NCI-H1436 treated with DMSO at 0.1 percent for 48 hours (cell line): ENCODE measurements around the gene IGSF23.
"Not testable (repeated sequence)": the region's sequence is repeated elsewhere in the genome, so short reads cannot be mapped to it uniquely, and the experiment has no call there.

Experiments
- DNase-seq: peaks from one replicate; lab custom pipeline; 2025; lab: John Stamatoyannopoulos, UW

Gene IGSF23

GRCh38 chr19:44666852-44667556 lies 53.6 kb downstream of the IGSF23 start:
- DNase-seq: no peak

GRCh38 chr19:44668985-44669764 lies 55.8 kb downstream of the IGSF23 start:
- DNase-seq: no peak

GRCh38 chr19:44670027-44670426 lies 56.7 kb downstream of the IGSF23 start:
- not testable (repeated sequence) for DNase-seq

DNA sequence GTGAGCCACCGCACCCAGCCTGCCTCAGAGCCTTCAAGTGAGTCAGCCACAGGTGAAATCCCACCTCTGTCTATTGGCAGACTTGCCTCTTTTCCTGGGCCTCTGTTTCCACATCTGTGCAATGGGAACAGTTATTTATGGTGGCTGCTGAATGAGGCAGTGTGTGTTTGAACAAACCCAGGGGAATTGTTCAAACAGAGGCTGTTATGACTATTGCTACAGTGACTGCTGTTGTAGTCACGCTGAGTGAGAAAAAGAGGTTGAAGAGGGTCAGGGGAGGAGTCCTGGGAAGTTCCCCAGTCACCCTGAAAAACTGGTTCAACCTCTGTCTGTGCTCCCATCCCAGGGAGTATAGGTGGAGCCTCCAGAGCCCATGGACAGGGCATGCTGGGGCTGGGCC lies 58.0 kb downstream of the IGSF23 start, which contains the start of gene CEACAM19:
Gene CEACAM19 (plus strand): TSS at position 83 of the 400 bp plus-strand sequence. CDS start 450 bp downstream, outside the sequence.
- DNase-seq: no peak

DNA sequence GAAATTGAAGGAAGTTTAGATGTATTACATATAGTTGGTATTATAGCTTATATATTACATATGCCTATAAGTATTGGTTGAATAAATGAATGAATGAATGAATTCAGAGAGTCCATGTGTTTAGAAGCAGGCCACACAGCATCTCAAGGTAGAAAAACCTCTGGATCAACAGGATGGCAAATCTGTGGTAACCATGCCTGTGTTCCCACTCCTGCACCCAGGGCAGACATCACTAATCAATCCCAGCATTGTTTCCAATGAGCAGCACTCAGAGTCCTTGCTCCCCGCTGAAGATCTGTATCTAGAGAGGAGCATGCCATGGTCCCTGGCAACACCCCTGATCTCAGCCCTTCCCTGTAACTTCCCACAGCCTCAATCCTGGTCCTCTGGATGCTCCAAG lies 58.9 kb downstream of the IGSF23 start:
- DNase-seq: no peak

DNA sequence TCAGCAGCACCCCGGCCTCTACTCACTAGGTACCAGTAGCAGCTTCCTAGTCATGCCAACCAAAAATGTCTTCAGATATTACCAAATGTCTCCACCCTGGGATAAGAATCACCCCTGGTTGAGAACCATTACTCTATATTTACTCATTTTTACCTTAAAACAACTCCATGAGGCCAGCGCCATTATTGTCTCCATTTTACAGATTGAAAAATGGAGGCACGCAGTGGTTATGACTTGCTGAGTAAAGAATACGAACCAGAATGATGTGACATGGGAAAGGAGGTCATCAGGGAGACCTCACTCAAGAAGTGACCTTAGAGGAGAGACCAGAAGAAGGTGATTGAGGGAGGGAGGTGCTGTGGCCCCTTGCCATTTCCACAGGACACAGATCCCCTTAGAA lies 60.1 kb downstream of the IGSF23 start:
- no peak for DNase-seq

DNA sequence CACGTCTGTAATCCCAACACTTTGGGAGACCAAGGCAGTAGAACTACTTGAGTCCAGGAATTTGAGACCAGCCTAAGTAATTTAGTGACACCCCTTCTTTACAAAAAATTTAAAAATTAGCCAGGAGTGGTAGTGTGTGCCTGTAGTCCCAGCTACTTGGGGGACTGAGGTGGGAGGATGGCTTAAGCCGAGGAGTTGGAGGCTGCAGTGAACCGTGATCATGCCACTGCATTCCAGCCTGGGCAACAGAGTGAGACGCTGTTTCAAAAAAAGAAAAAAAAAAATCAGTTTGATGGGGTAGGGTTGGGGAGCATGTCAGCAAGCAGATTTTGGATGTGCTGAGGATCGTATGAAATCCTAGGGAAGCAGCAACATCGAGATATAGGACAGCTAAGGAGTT lies 62.2 kb downstream of the IGSF23 start:
- DNase-seq: no peak

GRCh38 chr19:44677019-44677811 lies 63.9 kb downstream of the IGSF23 start:
- no peak for DNase-seq

- DNase-seq: no peak
Measured at GRCh38 chr19:44680536-44680935, 67.2 kb downstream of the IGSF23 start.

GRCh38 chr19:44681992-44682790 lies 68.8 kb downstream of the IGSF23 start:
- no peak for DNase-seq

GRCh38 chr19:44682807-44683206 lies 69.4 kb downstream of the IGSF23 start:
- DNase-seq: no peak

DNA sequence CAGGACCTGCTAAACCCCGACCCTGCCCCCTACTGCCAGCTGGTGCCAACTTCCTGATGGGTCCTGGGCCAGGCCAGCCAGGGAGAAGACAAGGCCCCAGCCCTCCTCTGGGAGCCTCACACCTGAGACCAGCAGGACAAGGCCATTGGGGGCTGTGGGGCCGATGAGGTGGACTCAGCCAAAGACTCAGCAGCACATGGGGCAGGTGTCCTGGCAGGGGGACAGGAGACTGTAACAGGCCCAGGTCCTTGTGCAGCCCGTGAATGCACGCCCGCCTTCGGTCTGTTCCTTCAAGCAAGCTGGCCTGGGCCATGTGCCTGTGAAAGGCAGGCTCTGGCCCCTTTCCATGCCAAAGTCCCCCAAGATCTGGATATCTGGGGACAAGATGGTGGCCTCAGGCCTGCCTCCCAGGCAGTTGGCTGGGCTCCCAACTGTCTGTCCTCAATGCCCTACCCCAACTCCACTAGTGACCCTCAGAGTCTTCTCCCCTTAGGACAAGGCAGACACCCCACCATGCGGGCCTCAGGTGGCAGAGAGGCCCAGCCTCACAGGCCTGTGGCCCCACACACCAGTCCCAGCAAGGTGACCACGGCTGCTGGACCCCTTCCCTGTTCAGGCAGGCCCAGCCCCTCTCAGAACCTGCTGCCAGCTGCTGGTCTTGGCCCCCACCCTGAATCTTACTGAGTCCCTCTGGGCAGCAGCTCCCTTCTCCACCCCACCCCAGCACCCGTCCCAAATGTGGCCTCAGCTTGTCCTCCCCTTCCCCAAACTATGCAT lies 70.3 kb downstream of the IGSF23 start:
- no peak for DNase-seq

GRCh38 chr19:44684396-44684795 lies 71.0 kb downstream of the IGSF23 start:
- DNase-seq: not testable (repeated sequence)

GRCh38 chr19:44684892-44685863 lies 71.8 kb downstream of the IGSF23 start:
- DNase-seq: no peak

GRCh38 chr19:44685877-44686276 lies 72.5 kb downstream of the IGSF23 start:
- no peak for DNase-seq
